HL-60 (cell line): ENCODE results near the gene MSX2.

Experiments used
- DNase-seq, 2 experiments: peaks; one replicate each; pipeline ENCODE4 v3.0.0-alpha.2; 2010 to 2020; ENCODE audit warnings: low read depth in 1 of 2, low spot score in 1 of 2
- H3K27ac ChIP-seq: fragments of 250-450 bp; sonication (Bioruptor Pico); replicated peaks from 2 replicates; pipeline ENCODE4 v1.5.1; 2020; ENCODE audit warnings: mild to moderate bottlenecking, moderate library complexity
- H3K27me3 ChIP-seq: fragments of 250-450 bp; sonication (Bioruptor Pico); 2 replicates; pipeline ENCODE4 v1.5.1; 2021; ENCODE audit warnings: mild to moderate bottlenecking, moderate library complexity; ENCODE audit not compliant: insufficient read depth, poor library complexity, severe bottlenecking
- H3K4me3 ChIP-seq: replicated peaks from 2 replicates; pipeline ENCODE4 v1.5.1; 2011; ENCODE audit warnings: mild to moderate bottlenecking, control low read depth, low read length; ENCODE audit not compliant: insufficient read depth
- CTCF ChIP-seq: IDR thresholded peaks from one replicate; pipeline ENCODE4 v1.5.1; 2011; ENCODE audit warnings: low read length, control low read depth, inconsistent platforms; ENCODE audit not compliant: insufficient read depth
- GABPA ChIP-seq: IDR thresholded peaks from 2 replicates; pipeline ENCODE4 v1.6.1; 2012; ENCODE audit warnings: low read depth
- POLR2AphosphoS5 ChIP-seq: IDR thresholded peaks from 2 replicates; pipeline ENCODE4 v1.6.1; 2012; ENCODE audit warnings: low read depth
- REST ChIP-seq: IDR thresholded peaks from 2 replicates; pipeline ENCODE4 v1.6.1; 2012; ENCODE audit warnings: low read depth; ENCODE audit not compliant: insufficient replicate concordance
- SPI1 ChIP-seq: IDR thresholded peaks from 2 replicates; pipeline ENCODE4 v1.6.1; 2012; ENCODE audit warnings: low read depth, mild to moderate bottlenecking, borderline replicate concordance

MSX2 gene

GRCh38 chr5:174729075-174729680 is 4.8 kb downstream of the MSX2 start:
- TF ChIP-seq GABPA (no peak), CTCF (no peak), REST (no peak), SPI1 (no peak), POLR2AphosphoS5 (no peak)
- Histone ChIP-seq H3K27ac (no peak overlapping the region), H3K4me3 (no peak overlapping the region), H3K27me3 (peaks cover 55% of the 10 kb centered on the region)
- DNase-seq = no peak

- no peak overlapping the region for H3K4me3 ChIP-seq
- no peak for TF ChIP-seq GABPA
- TF ChIP-seq SPI1 = no peak
- no peak for TF ChIP-seq POLR2AphosphoS5
- no peak for TF ChIP-seq REST
- no peak for TF ChIP-seq CTCF
- peaks cover 60% of the 10 kb centered on the region for H3K27me3 ChIP-seq
- no peak for DNase-seq
- H3K27ac ChIP-seq = no peak overlapping the region
These were observed 7.0 kb downstream of the MSX2 start for GRCh38 chr5:174731214-174732035.

GRCh38 chr5:174732036-174733020 is 7.9 kb downstream of the MSX2 start:
- H3K4me3 ChIP-seq = no peak overlapping the region
- H3K27ac ChIP-seq = no peak overlapping the region
- peaks cover 61% of the 10 kb centered on the region for H3K27me3 ChIP-seq

More at GRCh38 chr5:174732036-174733020, 7.9 kb downstream of the MSX2 start:
- TF ChIP-seq POLR2AphosphoS5 = no peak
- no peak for TF ChIP-seq CTCF
- no peak for TF ChIP-seq REST
- no peak for TF ChIP-seq SPI1
- no peak for TF ChIP-seq GABPA
- no peak for DNase-seq
